Esophagus squamous epithelium (tissue), 4 donors: ENCODE data around the gene NCOA1.

Source experiments
- POLR2A ChIP-seq, 4 donors: fragments of 450-650 bp; IDR thresholded peaks; one replicate each; pipeline ENCODE4 v1.6.1; 2017; ENCODE audit warnings: antibody characterized with exemption in 4 of 4, mild to moderate bottlenecking in 4 of 4, moderate library complexity in 3 of 4
- TF ChIP-seq, protein P1 (sequence below), 6 experiments: fragments of 450-650 bp in 4 of 6; fragments of 200-600 bp in 2 of 6; sonication (generic) in 2 of 6; IDR thresholded peaks; one replicate each; pipeline ENCODE4 v1.5.1; 2016 to 2019; ENCODE audit warnings: antibody characterized with exemption in 6 of 6, mild to moderate bottlenecking in 4 of 6, moderate library complexity in 4 of 6

DNA sequence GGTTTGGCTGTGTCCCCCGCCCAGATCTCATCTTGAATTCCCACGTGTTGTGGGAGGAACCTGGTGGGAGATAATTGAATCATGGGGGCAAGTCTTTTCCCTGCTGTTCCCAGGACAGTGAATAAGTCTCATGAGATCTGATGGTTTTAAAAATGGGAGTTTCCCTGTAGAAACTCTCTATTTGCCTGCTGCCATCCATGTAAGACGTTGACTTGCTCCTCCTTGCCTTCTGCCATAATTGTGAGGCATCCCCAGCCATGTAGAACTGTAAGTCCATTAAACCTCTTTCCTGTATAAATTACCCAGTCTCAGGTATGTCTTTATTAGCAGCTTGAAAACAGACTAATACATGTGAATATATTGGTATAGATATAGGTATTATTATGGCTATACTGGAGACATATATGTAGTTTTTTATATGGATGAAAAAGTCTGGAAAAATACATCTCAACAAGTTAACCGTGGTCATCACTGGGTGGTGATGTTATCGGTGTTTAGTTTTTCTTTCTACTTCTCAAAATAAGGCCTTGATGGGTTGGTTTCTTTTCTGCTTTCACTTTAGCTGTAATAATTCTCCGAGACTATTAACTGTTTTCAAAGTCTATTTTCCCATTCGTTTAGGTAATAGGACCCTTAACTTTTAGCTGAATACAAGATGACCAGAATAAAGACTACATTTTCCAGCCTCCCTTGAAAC lies 39.1 kb upstream of the NCOA1 start:
- TF ChIP-seq, protein P1, sequence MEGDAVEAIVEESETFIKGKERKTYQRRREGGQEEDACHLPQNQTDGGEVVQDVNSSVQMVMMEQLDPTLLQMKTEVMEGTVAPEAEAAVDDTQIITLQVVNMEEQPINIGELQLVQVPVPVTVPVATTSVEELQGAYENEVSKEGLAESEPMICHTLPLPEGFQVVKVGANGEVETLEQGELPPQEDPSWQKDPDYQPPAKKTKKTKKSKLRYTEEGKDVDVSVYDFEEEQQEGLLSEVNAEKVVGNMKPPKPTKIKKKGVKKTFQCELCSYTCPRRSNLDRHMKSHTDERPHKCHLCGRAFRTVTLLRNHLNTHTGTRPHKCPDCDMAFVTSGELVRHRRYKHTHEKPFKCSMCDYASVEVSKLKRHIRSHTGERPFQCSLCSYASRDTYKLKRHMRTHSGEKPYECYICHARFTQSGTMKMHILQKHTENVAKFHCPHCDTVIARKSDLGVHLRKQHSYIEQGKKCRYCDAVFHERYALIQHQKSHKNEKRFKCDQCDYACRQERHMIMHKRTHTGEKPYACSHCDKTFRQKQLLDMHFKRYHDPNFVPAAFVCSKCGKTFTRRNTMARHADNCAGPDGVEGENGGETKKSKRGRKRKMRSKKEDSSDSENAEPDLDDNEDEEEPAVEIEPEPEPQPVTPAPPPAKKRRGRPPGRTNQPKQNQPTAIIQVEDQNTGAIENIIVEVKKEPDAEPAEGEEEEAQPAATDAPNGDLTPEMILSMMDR (IDR thresholded peaks at IDR 0.05) = no peak
- no peak for TF ChIP-seq POLR2A (IDR thresholded peaks at IDR 0.05)
